Keratinocyte (primary cell): ENCODE data around the gene HLF. TPM values are rescaled to one million over a fixed set of nuclear protein-coding genes. Genes with fewer than 3 reads are reported as not detected.

Source experiments
- DNase-seq: peaks from one replicate; pipeline ENCODE4 v3.0.0-alpha.2; 2011; ENCODE audit warnings: low read depth, missing footprints, low spot score
- FAIRE-seq: peaks from 2 replicates; lab custom pipeline; 2011; peaks lifted over from hg19 to GRCh38; lab: Jason Lieb, UNC
- H2AFZ ChIP-seq: 2 replicates; pipeline ENCODE4 v1.6.0; 2012; ENCODE audit warnings: low read length, control low read depth, inconsistent platforms; ENCODE audit not compliant: control insufficient read depth
- H3K27ac ChIP-seq: 2 replicates; pipeline ENCODE4 v1.5.1; 2011; ENCODE audit warnings: low read length; ENCODE audit not compliant: control insufficient read depth, insufficient read depth
- H3K27me3 ChIP-seq: 3 replicates; pipeline ENCODE4 v1.6.0; 2011; ENCODE audit warnings: low read length; ENCODE audit not compliant: control insufficient read depth, insufficient read depth; ENCODE audit errors: extremely low read depth
- H3K36me3 ChIP-seq, 2 experiments: 2 replicates in 1 of 2; 3 replicates in 1 of 2; pipeline ENCODE4 v1.5.1; 2011; ENCODE audit warnings: low read length in 2 of 2, mild to moderate bottlenecking in 1 of 2; ENCODE audit not compliant: control insufficient read depth in 2 of 2, insufficient read depth in 2 of 2; ENCODE audit errors: extremely low read depth in 1 of 2
- H3K4me1 ChIP-seq: 3 replicates; pipeline ENCODE4 v1.5.1; 2011; ENCODE audit warnings: low read length; ENCODE audit not compliant: control insufficient read depth, insufficient read depth; ENCODE audit errors: extremely low read depth
- H3K4me2 ChIP-seq: 3 replicates; pipeline ENCODE4 v1.6.0; 2011; ENCODE audit warnings: low read depth, low read length; ENCODE audit not compliant: control insufficient read depth, insufficient read depth; ENCODE audit errors: extremely low read depth
- H3K4me3 ChIP-seq, 3 experiments: fragments of 200-600 bp in 1 of 3; sonication (generic) in 1 of 3; 2 replicates in 2 of 3; 3 replicates in 1 of 3; pipeline ENCODE4 v1.5.1; 2011 to 2016; ENCODE audit warnings: low read length in 3 of 3, mild to moderate bottlenecking in 3 of 3, control low read depth in 2 of 3, inconsistent platforms in 1 of 3, low read depth in 1 of 3, mixed read lengths in 1 of 3, mixed run types in 1 of 3, moderate library complexity in 1 of 3; ENCODE audit not compliant: control insufficient read depth in 2 of 3, insufficient read depth in 2 of 3; ENCODE audit errors: extremely low read depth in 1 of 3
- H3K79me2 ChIP-seq: 2 replicates; pipeline ENCODE4 v1.6.0; 2012; ENCODE audit warnings: low read length; ENCODE audit not compliant: control insufficient read depth, insufficient read depth
- H3K9ac ChIP-seq: 3 replicates; pipeline ENCODE4 v1.6.0; 2011; ENCODE audit warnings: low read length; ENCODE audit not compliant: control insufficient read depth, insufficient read depth; ENCODE audit errors: extremely low read depth
- H3K9me1 ChIP-seq: 3 replicates; pipeline ENCODE4 v1.6.0; 2011; ENCODE audit warnings: low read length; ENCODE audit not compliant: control insufficient read depth, insufficient read depth; ENCODE audit errors: extremely low read depth
- H3K9me3 ChIP-seq: 2 replicates; pipeline ENCODE4 v1.5.1; 2012; ENCODE audit warnings: low read depth, low read length; ENCODE audit not compliant: control insufficient read depth
- H4K20me1 ChIP-seq: 3 replicates; pipeline ENCODE4 v1.6.0; 2011; ENCODE audit warnings: low read length; ENCODE audit not compliant: control insufficient read depth, insufficient read depth; ENCODE audit errors: extremely low read depth
- EZH2 ChIP-seq: IDR thresholded peaks from one replicate; pipeline ENCODE4 v1.6.1; 2012; ENCODE audit warnings: inconsistent platforms, mild to moderate bottlenecking, low read length, moderate library complexity
- dilution Hi-C: fragments of 300-500 bp; cut with MboI; formaldehyde crosslinking; loops from one replicate; pipeline ENCODE4 v1.7.0; 2020; ENCODE audit warnings: low sequenced_read_pairs; ENCODE audit not compliant: extremely low pct_ligation_motif_present
- polyA plus RNA-seq, 5 experiments: library from polyadenylated mRNA; depleted of rRNA in 3 of 5; stranded (reverse) in 3 of 5; stranded (forward) in 1 of 5; unstranded in 1 of 5; fragments of >200 nt; gene quantifications; 1 replicate in 1 of 5; 2 replicates in 3 of 5; 3 replicates in 1 of 5; pipeline versions ENCODE4 v1.2.1 to v1.2.3, GENCODE V29; 2011 to 2012; ENCODE audit warnings: missing spikeins in 2 of 5, low read depth in 1 of 5, low replicate concordance in 1 of 5
- TF ChIP-seq, protein P1 (sequence below), 3 experiments: IDR thresholded peaks in 1 of 3; conservative IDR thresholded peaks in 1 of 3; optimal IDR thresholded peaks in 1 of 3; 2 replicates in 2 of 3; 3 replicates in 1 of 3; pipeline versions ENCODE3 to v1.5.1; 2011; ENCODE audit warnings: low read length in 3 of 3, mild to moderate bottlenecking in 3 of 3, moderate library complexity in 2 of 3, control low read depth in 1 of 3, inconsistent platforms in 1 of 3; ENCODE audit not compliant: insufficient read depth in 2 of 3; ENCODE audit errors: extremely low read depth in 1 of 3

HLF gene
- polyA plus RNA-seq, 1 donor (not counting 4 experiments of a cell fraction or from before 2014, with no cell fraction given): 0.21 TPM

DNA sequence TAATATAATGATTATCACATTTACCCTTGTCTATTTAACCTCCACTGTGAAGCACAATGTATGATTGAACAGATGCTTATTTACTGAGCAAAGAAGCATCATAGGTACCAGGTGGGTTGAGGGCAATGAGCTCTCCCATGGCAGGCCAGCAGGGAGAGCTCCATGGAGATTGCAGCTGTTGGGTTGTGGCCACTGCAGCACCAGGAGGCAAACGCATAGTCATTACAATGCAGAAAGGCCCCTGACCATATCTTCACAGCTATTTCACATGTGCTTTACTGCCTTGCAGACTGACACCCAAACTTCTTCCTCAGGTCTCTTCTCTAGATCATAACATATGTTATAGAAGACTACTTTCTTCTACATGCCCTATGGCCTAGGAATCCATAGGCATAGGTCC is 81.9 kb downstream of the HLF start:
- Histone ChIP-seq H3K79me2 (no peaks in the 10 kb centered on the region), H3K36me3 (no peaks in the 10 kb centered on the region), H3K9ac (no peak overlapping the region), H3K4me2 (no peak overlapping the region), H2AFZ (no peak overlapping the region), H4K20me1 (no peaks in the 10 kb centered on the region), H3K4me1 (no peaks in the 10 kb centered on the region), H3K4me3 (no peak overlapping the region), H3K27me3 (no peaks in the 10 kb centered on the region), H3K9me3 (no peaks in the 10 kb centered on the region), H3K9me1 (no peaks in the 10 kb centered on the region), H3K27ac (no peak overlapping the region)
- DNase-seq: no peak
- dilution Hi-C loops: no loop called here
- TF ChIP-seq, protein P1, sequence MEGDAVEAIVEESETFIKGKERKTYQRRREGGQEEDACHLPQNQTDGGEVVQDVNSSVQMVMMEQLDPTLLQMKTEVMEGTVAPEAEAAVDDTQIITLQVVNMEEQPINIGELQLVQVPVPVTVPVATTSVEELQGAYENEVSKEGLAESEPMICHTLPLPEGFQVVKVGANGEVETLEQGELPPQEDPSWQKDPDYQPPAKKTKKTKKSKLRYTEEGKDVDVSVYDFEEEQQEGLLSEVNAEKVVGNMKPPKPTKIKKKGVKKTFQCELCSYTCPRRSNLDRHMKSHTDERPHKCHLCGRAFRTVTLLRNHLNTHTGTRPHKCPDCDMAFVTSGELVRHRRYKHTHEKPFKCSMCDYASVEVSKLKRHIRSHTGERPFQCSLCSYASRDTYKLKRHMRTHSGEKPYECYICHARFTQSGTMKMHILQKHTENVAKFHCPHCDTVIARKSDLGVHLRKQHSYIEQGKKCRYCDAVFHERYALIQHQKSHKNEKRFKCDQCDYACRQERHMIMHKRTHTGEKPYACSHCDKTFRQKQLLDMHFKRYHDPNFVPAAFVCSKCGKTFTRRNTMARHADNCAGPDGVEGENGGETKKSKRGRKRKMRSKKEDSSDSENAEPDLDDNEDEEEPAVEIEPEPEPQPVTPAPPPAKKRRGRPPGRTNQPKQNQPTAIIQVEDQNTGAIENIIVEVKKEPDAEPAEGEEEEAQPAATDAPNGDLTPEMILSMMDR (optimal IDR thresholded peaks at IDR 0.05 in 1 of 3, IDR thresholded peaks at IDR 0.05 in 1 of 3, conservative IDR thresholded peaks at IDR 0.05 in 1 of 3; ENCODE audit: extremely low read depth in 1 of 3, insufficient read depth in 2 of 3, low read length in 3 of 3): no peak
- TF ChIP-seq EZH2: no peak
- FAIRE-seq: no peak

DNA sequence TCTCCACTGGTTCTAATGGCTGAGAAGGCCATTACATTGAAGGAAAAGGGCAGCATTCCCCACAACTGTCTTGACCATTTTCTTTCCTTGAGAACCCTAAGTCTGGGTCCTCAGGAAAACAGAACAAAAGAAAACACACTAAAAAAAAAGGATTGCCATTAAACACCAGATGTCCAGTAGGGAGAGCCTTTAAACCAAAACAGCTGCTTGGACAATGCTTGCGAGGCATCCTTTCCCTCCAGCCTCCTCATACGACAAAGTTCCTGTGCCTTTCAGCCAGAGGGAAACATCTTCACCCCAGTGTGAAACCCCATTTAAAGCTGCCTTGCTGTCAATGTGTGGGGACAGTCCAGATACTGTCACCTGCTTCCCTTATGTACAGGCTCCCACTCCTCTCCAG is 82.6 kb downstream of the HLF start:
- H2AFZ ChIP-seq: no peak overlapping the region
- no peak for DNase-seq
- H3K79me2 ChIP-seq: no peaks in the 10 kb centered on the region
- no peak for FAIRE-seq
- no peak overlapping the region for H3K4me2 ChIP-seq
- dilution Hi-C loops: no loop called here
- no peaks in the 10 kb centered on the region for H3K9me1 ChIP-seq
- H3K36me3 ChIP-seq: no peaks in the 10 kb centered on the region
- no peaks in the 10 kb centered on the region for H3K4me1 ChIP-seq
- H3K4me3 ChIP-seq: no peak overlapping the region
- no peaks in the 10 kb centered on the region for H3K9me3 ChIP-seq
- TF ChIP-seq, protein P1 (optimal IDR thresholded peaks at IDR 0.05 in 1 of 3, IDR thresholded peaks at IDR 0.05 in 1 of 3, conservative IDR thresholded peaks at IDR 0.05 in 1 of 3; ENCODE audit: extremely low read depth in 1 of 3, insufficient read depth in 2 of 3, low read length in 3 of 3): no peak
- no peak for TF ChIP-seq EZH2
- H4K20me1 ChIP-seq: no peaks in the 10 kb centered on the region
- no peaks in the 10 kb centered on the region for H3K27me3 ChIP-seq
- H3K9ac ChIP-seq: no peak overlapping the region
- H3K27ac ChIP-seq: no peak overlapping the region
